AG08396 (cell line): ENCODE data around the gene DPYSL5.
"Not testable (repeated sequence)": the region's sequence is repeated elsewhere in the genome, so short reads cannot be mapped to it uniquely, and the experiment has no call there.

Source experiments
- DNase-seq: peaks from one replicate; pipeline ENCODE4 v3.0.0; 2012; ENCODE audit warnings: low spot score, mixed read lengths

DPYSL5 gene

DNA sequence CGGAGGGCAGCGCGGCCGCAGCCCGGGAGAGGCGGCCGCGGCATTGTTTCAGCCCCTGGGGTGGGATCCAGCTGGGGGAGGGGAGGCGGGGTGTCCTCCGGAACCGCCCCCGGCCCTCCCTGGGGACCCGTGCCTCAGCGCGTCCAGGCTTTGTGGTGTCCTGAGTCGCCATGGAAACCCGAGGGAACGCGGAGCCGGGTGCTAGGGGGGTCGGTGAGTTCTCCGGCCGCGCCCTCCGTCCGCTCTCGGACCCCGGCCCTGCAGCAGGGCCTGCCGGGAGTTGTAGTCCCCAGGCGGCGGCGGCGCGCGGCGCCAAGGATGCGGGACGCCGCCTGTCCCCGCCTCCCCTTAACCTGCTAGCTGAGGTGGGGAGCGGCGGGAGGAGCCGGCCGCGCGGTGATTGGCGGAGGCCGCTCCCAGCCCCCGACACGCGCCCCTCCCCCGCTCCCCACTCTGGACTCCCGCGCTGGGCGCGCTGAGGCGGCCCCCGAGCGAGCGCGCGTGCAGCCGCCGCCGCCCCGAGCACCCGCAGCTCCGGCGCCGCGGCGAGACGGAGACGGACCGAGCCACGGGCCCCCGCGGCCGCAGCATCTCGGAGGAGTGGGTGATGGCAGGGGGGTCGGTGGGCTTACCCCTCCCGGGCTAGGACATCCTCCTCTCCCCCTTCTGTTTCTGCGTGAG, at the start of gene DPYSL5:
DPYSL5 (plus strand) TSS at position 478 of the 681 bp plus-strand sequence. CDS start 50,368 bp downstream, outside the sequence.
- DNase-seq: peak; percentile 22

DNA sequence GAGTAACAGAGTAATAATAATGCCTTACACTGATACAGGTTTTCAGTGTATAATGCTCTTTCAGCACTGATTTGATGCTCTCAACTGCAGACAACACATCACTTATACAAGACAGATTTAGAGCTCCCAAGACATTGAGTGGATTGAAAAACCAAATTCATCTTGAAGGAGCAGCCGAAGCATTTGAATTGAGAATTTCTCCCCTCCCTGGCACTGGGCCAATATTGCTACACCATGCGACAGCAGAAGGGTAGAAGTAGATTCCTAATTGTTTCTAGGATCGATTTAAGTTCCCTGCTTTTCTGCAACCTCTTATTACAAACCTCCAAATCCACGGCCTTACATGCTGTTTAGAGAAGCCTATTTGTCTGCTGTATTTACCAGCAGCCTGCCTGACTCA, 46.6 kb upstream of the DPYSL5 start:
- DNase-seq: no peak

DNA sequence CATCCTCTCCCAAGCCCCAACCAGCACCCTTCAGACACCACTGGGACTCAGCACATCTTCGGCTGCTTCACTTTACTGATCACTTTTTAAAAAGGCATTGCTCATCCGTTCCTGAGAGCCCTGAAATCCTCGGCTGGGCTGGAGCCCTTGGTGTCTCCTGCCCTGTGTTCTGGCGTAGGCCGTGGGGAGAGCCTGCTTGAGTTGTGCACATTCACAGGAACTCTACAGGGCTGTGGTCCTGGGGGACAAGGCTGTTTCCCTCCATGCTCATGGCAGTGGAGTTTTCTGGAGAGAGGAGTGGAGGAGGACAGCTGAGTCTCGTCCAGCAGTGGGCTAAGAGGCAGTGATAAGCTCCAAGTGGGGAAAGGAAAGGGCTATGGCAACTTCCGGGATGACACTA, 46.1 kb upstream of the DPYSL5 start:
- DNase-seq: no peak

GRCh38 chr2:26805241-26805676, 42.7 kb upstream of the DPYSL5 start:
- DNase-seq: peak; percentile 62

DNA sequence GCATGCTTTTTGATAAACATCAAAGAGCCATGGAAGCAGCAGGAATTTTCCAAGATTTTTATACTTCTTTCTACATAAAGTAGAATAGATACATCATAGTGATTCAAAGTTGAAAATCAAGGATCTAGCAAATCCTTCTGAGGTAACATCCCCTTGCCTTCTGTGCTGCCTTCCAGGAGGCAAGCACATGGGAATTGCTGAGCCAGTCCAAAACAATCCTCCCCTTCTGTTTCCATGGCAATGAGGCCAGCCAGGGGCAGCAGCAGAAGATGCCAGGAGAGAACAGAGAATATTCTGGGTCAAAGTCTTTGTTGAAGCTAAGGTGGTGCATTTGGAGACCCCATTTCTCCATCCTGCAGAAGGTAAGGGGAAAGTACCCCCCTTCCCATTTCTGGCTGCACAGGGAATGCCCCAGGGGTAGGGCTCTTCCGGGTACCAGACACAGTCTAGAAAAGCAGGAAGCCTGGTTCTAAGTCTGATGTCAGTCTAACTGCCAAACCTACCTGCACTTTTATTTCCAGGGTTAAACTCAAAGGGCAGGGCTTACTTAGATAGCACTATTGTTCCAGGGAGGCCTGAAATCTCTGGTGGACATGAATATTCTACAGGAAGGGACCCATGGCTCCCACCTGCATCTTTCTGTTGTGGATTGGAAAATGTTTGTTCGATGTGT, 40.0 kb upstream of the DPYSL5 start:
- peak; percentile 26 for DNase-seq

DNA sequence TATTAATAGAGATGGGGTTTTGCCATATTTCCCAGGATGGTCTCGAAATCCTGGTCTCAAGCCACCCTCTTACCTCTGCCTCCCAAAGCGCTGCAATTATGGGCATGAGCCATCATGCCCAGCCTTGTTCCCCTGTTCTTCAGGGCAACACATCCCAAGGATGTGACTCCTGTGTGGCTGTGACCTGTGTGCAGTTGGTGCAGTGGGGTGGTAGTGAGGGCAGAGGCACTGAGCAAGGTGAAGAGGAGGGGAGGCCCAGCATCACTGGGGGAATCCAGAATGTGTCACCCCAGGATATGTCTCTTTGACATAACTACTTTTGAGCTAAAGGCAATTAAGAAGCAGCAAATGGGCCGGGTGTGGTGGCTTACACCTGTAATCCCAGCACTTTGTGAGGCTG, 38.7 kb upstream of the DPYSL5 start:
- no peak for DNase-seq

DNA sequence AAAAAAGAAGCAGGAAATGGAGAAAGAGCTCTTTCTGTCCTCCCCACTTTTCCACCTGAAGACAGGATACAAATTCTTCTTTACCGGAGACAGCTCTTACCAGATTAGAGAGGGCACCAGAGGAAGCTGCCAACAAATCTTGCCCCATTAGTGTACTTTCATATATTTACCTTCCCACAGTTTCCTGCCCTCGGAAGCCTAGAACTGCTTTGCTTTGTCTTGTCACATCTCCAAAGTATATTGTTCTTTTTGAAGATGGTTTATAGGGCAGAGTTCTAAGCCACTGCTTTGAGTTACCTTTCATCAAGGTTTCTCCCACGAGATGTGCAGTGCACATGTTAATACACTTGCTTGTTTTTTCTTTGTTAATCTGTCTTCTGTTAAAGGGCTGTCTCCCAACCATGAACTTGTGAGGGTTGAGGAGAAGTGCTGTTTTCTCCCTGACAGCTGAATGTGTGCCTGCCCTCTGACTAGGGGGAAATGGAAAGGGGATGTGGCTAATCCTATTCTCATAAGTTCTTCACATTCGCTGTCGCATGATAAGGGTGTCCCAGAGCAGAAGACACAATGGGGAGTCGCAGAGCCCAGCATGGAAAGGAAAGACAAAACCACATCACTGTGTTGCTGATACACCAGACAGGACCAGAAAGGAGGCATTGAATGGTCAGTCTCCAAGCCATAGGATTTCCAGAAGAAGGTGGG, 37.9 kb upstream of the DPYSL5 start:
- no peak for DNase-seq

DNA sequence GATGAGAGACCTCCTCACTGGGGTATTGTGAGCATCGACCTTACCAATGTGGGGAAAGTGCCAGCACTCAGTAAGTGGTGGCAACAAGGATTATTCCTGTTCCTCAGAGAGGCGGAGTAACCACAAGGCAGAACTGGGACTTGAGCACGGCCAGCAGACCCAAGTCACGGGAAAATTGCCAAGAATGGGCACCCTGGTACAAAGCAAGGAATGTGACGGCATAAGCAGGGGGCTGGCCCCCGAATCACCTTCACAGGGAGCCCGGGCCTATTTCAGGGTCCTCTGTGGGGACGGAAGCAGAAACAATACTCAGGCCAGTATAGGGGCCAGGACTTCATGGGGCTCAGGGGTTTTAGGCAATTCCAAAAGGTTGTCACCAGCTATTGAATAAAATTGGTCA, 36.7 kb upstream of the DPYSL5 start:
- no peak for DNase-seq

GRCh38 chr2:26811791-26812694, 35.9 kb upstream of the DPYSL5 start:
- no peak for DNase-seq

DNA sequence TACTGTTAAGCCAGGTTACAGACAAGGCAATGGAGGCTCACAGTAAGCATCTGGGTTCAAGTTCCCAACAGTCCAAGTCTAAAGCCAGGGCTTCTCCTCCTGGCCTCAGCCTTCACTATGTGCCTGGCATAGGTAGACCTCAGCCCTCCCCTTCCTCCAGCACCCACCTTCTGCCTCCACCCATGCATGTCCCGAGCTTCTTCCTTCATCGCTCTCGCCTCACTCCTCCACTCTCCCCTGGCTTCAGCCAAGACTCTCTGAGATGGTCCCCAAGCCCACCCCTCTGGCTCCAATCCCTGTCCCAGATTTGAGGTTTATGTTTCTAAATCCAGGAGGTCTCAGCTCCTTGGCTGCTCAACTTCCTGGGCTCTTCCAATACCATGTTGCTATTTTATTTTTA, 35.2 kb upstream of the DPYSL5 start:
- no peak for DNase-seq

DNA sequence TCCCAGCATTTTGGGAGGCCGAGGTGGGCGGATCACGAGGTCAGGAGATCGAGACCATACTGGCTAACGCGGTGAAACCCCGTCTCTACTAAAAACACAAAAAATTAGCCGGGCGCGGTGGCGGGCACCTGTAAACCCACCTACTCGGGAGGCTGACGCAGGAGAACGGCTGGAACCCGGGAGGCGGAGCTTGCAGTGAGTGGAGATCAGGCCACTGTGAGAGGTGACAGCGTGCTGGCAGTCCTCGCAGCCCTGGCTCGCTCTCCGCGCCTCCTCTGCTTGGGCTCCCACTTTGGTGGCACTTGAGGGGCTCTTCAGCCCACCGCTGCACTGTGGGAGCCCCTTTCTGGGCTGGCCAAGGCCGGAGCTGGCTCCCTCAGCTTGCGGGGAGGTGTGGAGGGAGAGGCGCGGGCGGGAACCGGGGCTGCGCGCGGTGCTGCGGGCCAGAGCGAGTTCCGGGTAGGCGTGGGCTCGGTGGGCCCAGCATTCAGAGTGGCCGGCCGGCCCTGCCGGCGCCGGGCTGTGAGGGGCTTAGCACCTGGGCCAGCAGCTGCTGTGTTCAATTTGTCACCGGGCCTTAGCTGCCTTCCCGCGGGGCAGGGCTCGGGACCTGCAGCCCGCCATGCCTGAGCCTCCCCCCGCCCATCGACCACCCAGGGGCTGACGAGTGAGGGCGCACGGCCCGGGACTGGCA, 33.7 kb upstream of the DPYSL5 start:
- DNase-seq: not testable (repeated sequence)

GRCh38 chr2:26816893-26817292, 31.0 kb upstream of the DPYSL5 start:
- DNase-seq: no peak

DNA sequence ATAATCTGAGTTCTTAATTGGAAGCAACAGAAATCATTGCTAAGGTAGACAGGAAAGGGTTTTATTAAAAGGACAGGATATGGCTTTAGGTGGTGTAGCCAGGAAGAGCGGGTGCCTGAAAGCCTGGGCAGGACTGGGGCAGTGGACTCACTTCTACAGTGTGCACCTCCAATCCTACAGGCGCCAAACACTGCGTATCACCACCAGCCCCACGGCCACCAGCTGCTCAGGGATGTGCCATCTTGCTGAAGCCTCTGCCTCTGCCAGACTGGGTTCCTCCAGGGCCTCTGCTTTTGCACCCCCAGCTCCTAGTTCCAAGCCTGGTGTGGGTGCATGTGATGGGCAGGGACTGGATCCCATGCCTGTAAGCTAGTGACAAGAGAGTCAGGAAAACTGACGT, 29.7 kb upstream of the DPYSL5 start:
- DNase-seq: no peak

GRCh38 chr2:26818972-26819371, 29.0 kb upstream of the DPYSL5 start:
- no peak for DNase-seq

GRCh38 chr2:26820932-26821331, 27.0 kb upstream of the DPYSL5 start:
- no peak for DNase-seq

DNA sequence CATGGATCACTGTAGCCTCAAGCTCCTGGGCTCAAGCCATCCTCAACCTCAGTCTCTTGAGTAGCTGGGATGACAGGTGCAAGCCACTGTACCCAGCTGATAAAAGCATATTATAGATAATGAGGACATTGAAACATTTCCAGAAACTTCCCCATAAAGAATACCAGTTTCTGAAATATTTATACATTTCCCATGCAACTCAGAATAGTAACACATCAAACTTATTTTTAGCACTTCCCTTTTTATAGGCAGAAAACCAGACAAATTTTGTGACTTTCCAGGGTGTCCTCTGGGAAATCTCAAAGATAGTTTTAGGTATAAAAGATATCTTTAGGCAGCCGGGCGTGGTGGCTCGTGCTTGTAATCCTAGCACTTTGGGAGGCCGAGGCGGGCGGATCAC, 25.1 kb upstream of the DPYSL5 start:
- no peak for DNase-seq

GRCh38 chr2:26838121-26838906, 9.6 kb upstream of the DPYSL5 start:
- DNase-seq: no peak

- DNase-seq: no peak
Measured at GRCh38 chr2:26840937-26841610, 6.9 kb upstream of the DPYSL5 start.

GRCh38 chr2:26843041-26843440, 4.9 kb upstream of the DPYSL5 start:
- DNase-seq: no peak

DNA sequence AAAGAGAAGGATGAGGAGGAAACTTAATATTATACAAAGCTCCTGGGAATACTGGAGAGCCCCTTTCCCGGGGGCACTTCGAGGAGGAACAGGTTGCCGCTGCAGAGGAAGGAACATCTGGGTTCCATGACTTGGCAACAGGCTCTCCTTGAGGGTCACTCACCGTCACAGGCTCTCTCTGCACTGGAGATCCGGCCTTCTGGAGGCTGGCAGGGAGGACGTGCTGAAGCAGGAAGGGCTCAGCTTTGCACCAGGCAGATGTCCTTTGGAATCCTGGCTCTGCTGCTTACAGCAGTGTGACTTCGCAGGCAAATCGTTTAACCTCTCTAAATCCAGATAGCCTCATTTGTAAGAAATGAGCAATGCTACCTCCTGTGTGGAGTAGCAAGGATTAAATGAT, 2.9 kb upstream of the DPYSL5 start:
- no peak for DNase-seq
